Measurements from ENCODE around the gene XRCC1.

DNA sequence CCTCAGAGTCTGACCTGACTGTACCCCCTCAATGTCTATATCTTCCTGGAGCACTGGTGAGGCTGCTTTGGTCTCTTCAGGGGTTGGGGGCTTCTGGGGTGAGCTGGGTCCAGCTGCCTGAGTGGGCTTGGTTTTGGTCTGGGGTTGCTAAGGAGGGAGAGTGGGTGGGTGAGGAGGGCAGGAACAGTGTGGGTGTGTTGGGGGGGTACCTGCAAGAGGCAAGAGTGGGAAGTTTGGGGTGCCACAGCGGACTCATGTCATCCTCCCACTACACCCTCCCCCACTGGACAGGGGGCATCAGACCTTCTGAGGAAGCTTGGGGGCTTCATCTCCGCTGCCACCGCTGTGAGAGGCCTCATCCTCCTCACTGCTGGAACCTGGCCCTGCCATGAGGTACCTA, 28.7 kb downstream of the XRCC1 start:
- no peak for TF ChIP-seq POLR2A (IDR thresholded peaks at IDR 0.05)
- no peak for TF ChIP-seq CTCF (IDR thresholded peaks at IDR 0.05)
